Astrocyte (in vitro differentiated cells and primary cell): ENCODE data around the gene RPL27A. TPM values are rescaled to one million over a fixed set of nuclear protein-coding genes. Genes with fewer than 3 reads are reported as not detected.

Source experiments
- DNase-seq: peaks from one replicate; pipeline ENCODE4 v3.0.0-alpha.2; 2010; ENCODE audit warnings: low read depth
- FAIRE-seq: peaks from 2 replicates; lab custom pipeline; 2011; peaks lifted over from hg19 to GRCh38; lab: Jason Lieb, UNC
- H2AFZ ChIP-seq: 2 replicates; pipeline ENCODE4 v1.6.0; 2012; ENCODE audit warnings: low read depth, low read length, inconsistent platforms
- H3K27ac ChIP-seq: 2 replicates; pipeline ENCODE4 v1.5.1; 2011; ENCODE audit warnings: low read depth, low read length, inconsistent platforms
- H3K27me3 ChIP-seq: 2 replicates; pipeline ENCODE4 v1.6.0; 2011; ENCODE audit warnings: low read length, inconsistent platforms; ENCODE audit not compliant: insufficient read depth
- H3K36me3 ChIP-seq: 2 replicates; pipeline ENCODE4 v1.5.1; 2011; ENCODE audit warnings: low read length, inconsistent platforms; ENCODE audit not compliant: insufficient read depth
- H3K4me1 ChIP-seq: 2 replicates; pipeline ENCODE4 v1.5.1; 2011; ENCODE audit warnings: low read length, inconsistent platforms; ENCODE audit not compliant: insufficient read depth
- H3K4me2 ChIP-seq: 2 replicates; pipeline ENCODE4 v1.6.0; 2012; ENCODE audit warnings: low read length, inconsistent platforms
- H3K4me3 ChIP-seq: 2 replicates; pipeline ENCODE4 v1.5.1; 2011; ENCODE audit warnings: low read depth, mild to moderate bottlenecking, low read length, inconsistent platforms; ENCODE audit not compliant: insufficient read depth
- H3K79me2 ChIP-seq: 2 replicates; pipeline ENCODE4 v1.6.0; 2012; ENCODE audit warnings: mild to moderate bottlenecking, low read length, inconsistent platforms; ENCODE audit not compliant: insufficient read depth
- H3K9ac ChIP-seq: 2 replicates; pipeline ENCODE4 v1.6.0; 2012; ENCODE audit warnings: mild to moderate bottlenecking, low read length, inconsistent platforms
- H3K9me3 ChIP-seq: 2 replicates; pipeline ENCODE4 v1.5.1; 2012; ENCODE audit warnings: low read depth, mild to moderate bottlenecking, low read length, inconsistent platforms; ENCODE audit not compliant: insufficient read depth
- H4K20me1 ChIP-seq: 2 replicates; pipeline ENCODE4 v1.6.0; 2012; ENCODE audit warnings: low read length, inconsistent platforms; ENCODE audit not compliant: insufficient read depth
- H3K27ac Mint-ChIP-seq: one replicate; pipeline ENCODE4 v1.8.0; 2021; ENCODE audit warnings: mild to moderate bottlenecking, mixed read lengths; ENCODE audit not compliant: unreplicated experiment
- H3K27me3 Mint-ChIP-seq: one replicate; pipeline ENCODE4 v1.8.0; 2021; ENCODE audit warnings: low read depth, mixed read lengths; ENCODE audit not compliant: unreplicated experiment
- H3K36me3 Mint-ChIP-seq: one replicate; pipeline ENCODE4 v1.8.0; 2021; ENCODE audit warnings: low read depth, mixed read lengths; ENCODE audit not compliant: unreplicated experiment
- H3K4me1 Mint-ChIP-seq: one replicate; pipeline ENCODE4 v1.8.0; 2021; ENCODE audit warnings: low read depth, mixed read lengths; ENCODE audit not compliant: unreplicated experiment
- H3K4me3 Mint-ChIP-seq: one replicate; pipeline ENCODE4 v1.8.0; 2021; ENCODE audit warnings: mild to moderate bottlenecking, moderate library complexity, mixed read lengths; ENCODE audit not compliant: unreplicated experiment
- H3K9me3 Mint-ChIP-seq: one replicate; pipeline ENCODE4 v1.8.0; 2021; ENCODE audit warnings: mild to moderate bottlenecking, mixed read lengths; ENCODE audit not compliant: unreplicated experiment
- CTCF ChIP-seq: IDR thresholded peaks from 2 replicates; pipeline ENCODE4 v1.5.1; 2011; ENCODE audit warnings: low read depth, mild to moderate bottlenecking, inconsistent platforms, low read length, moderate library complexity; ENCODE audit not compliant: insufficient read depth
- EZH2 ChIP-seq: IDR thresholded peaks from 2 replicates; pipeline ENCODE4 v1.6.1; 2012; ENCODE audit warnings: mild to moderate bottlenecking, low read length, inconsistent platforms; ENCODE audit not compliant: insufficient read depth
- total RNA-seq: library from RNA; stranded (reverse); gene quantifications from 2 replicates; pipeline ENCODE4 v1.2.1, GENCODE V29; 2021

The RPL27A gene
- total RNA-seq, 1 donor from 2014 or later, result 682 TPM

GRCh38 chr11:8717876-8718753 is 35.5 kb downstream of the RPL27A start:
- Mint-ChIP-seq H3K4me1 (peaks cover 69% of the 10 kb centered on the region), H3K4me3 (peak overlapping the region; percentile 67), H3K27ac (peak overlapping the region; percentile 97), H3K9me3 (no peaks in the 10 kb centered on the region), H3K27me3 (no peaks in the 10 kb centered on the region), H3K36me3 (peaks cover 30% of the 10 kb centered on the region)
- Histone ChIP-seq H2AFZ (no peak overlapping the region), H3K4me3 (peak overlapping the region; percentile 26), H3K9ac (peak overlapping the region; percentile 62), H3K27me3 (no peaks in the 10 kb centered on the region), H3K27ac (peak overlapping the region; percentile 90), H3K9me3 (no peaks in the 10 kb centered on the region), H3K4me2 (peak overlapping the region; percentile 82), H4K20me1 (no peaks in the 10 kb centered on the region), H3K36me3 (peaks cover 4% of the 10 kb centered on the region), H3K4me1 (peaks cover 67% of the 10 kb centered on the region), H3K79me2 (peaks cover 12% of the 10 kb centered on the region)
- DNase-seq (peak; percentile 92), FAIRE-seq (peak; percentile 73)
- TF ChIP-seq EZH2 (no peak), CTCF (no peak)

GRCh38 chr11:8719211-8719649 is 36.6 kb downstream of the RPL27A start:
- Histone ChIP-seq H3K9ac (peak overlapping the region; percentile 62), H3K4me2 (peak overlapping the region; percentile 82), H3K27me3 (no peaks in the 10 kb centered on the region), H3K4me1 (peaks cover 67% of the 10 kb centered on the region), H3K9me3 (no peaks in the 10 kb centered on the region), H3K4me3 (peak overlapping the region; percentile 45), H3K79me2 (peaks cover 12% of the 10 kb centered on the region), H4K20me1 (no peaks in the 10 kb centered on the region), H3K27ac (peak overlapping the region; percentile 90), H3K36me3 (peaks cover 4% of the 10 kb centered on the region), H2AFZ (no peak overlapping the region)
- FAIRE-seq (peak; percentile 98), DNase-seq (peak; percentile 96)
- H3K4me1 Mint-ChIP-seq, result peaks cover 68% of the 10 kb centered on the region
- no peaks in the 10 kb centered on the region for H3K9me3 Mint-ChIP-seq
- H3K27me3 Mint-ChIP-seq, result no peaks in the 10 kb centered on the region
- H3K27ac Mint-ChIP-seq, result peak overlapping the region; percentile 93
- TF ChIP-seq CTCF, result no peak
- TF ChIP-seq EZH2, result no peak
- H3K4me3 Mint-ChIP-seq, result no peak overlapping the region
- H3K36me3 Mint-ChIP-seq, result peaks cover 24% of the 10 kb centered on the region
